Uterus (tissue), 4 donors: Measurements from ENCODE around the gene CAPRIN1. TPM values are rescaled to one million over a fixed set of nuclear protein-coding genes. Genes with fewer than 3 reads are reported as not detected.

ENCODE experiments used
- DNase-seq, 2 donors: peaks; one replicate each; pipeline ENCODE4 v3.0.0-alpha.2; 2019 to 2020
- H3K27ac ChIP-seq, 2 donors: fragments of 200-600 bp; sonication (generic); 1 replicate in 1 of 2; 2 replicates in 1 of 2; pipeline ENCODE4 v1.5.1; 2016 to 2018
- H3K27me3 ChIP-seq, 2 donors: fragments of 200-600 bp; sonication (generic); one replicate each; pipeline ENCODE4 v1.5.1; 2018 to 2019; ENCODE audit warnings: control low read depth in 1 of 2
- H3K36me3 ChIP-seq, 2 donors: fragments of 200-600 bp; sonication (generic); one replicate each; pipeline ENCODE4 v1.5.1; 2019; ENCODE audit warnings: control low read depth in 1 of 2
- H3K4me1 ChIP-seq, 2 donors: fragments of 200-600 bp; sonication (generic); one replicate each; pipeline ENCODE4 v1.5.1; 2018 to 2019; ENCODE audit warnings: control low read depth in 1 of 2
- H3K4me3 ChIP-seq, 2 donors: fragments of 200-600 bp; sonication (generic); 1 replicate in 1 of 2; 2 replicates in 1 of 2; pipeline ENCODE4 v1.5.1; 2018 to 2019; ENCODE audit warnings: mild to moderate bottlenecking in 1 of 2
- H3K9me3 ChIP-seq, 2 donors: fragments of 200-600 bp; sonication (generic); one replicate each; pipeline ENCODE4 v1.5.1; 2019; ENCODE audit warnings: control low read depth in 1 of 2
- CTCF ChIP-seq, 4 experiments: fragments of 200-600 bp in 2 of 4; fragments of 450-650 bp in 2 of 4; sonication (generic) in 2 of 4; IDR thresholded peaks; one replicate each; pipeline ENCODE4 v1.5.1; 2016 to 2019; ENCODE audit warnings: antibody characterized with exemption in 4 of 4, mild to moderate bottlenecking in 2 of 4, moderate library complexity in 1 of 4
- POLR2A ChIP-seq, 2 donors: fragments of 450-650 bp; IDR thresholded peaks; one replicate each; pipeline ENCODE4 v1.6.1; 2016; ENCODE audit warnings: antibody characterized with exemption in 2 of 2, mild to moderate bottlenecking in 1 of 2, moderate library complexity in 1 of 2
- intact Hi-C: fragments of 100-400 bp; cut with DNase I; formaldehyde crosslinking; loops from one replicate; pipeline ENCODE4 v1.15.1; 2023; ENCODE audit warnings: low total_unique reads
- total RNA-seq, 4 donors: library from RNA; depleted of rRNA in 3 of 4; stranded (reverse); fragments of >200 nt in 3 of 4; gene quantifications; one replicate each; pipeline versions ENCODE4 v1.1.0 to v1.2.4, GENCODE V29; 2014 to 2023
- donor health status: DM: yes; HTN: yes; CAD: no.

The CAPRIN1 gene
- total RNA-seq, 4 donors from 2014 or later = 118 to 252 (median 169) TPM

DNA sequence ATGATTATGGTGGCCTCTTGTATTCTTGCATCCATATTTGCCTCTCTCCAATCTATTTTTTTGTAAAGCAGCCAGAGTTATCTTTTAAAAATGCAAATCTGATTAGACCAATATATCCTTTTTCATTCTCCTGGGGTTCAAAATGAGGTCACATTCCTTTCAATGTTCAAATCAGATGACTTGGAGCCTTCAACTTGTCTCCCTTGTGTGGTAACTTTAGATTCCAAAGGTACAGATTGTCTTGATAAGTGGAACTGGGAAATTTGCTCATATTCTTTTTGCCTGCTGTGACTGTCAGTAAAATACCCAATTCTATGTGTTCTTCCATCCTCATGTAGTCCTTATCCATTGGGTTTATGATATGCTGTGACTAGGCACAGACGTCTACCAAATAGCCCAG, 15.1 kb upstream of the CAPRIN1 start:
- TF ChIP-seq CTCF (IDR thresholded peaks at IDR 0.05) (no peak), POLR2A (IDR thresholded peaks at IDR 0.05) (no peak)
- no peaks in the 10 kb centered on the region for H3K9me3 ChIP-seq
- intact Hi-C loops = no loop called here
- H3K27me3 ChIP-seq = no peaks in the 10 kb centered on the region
- no peaks in the 10 kb centered on the region for H3K4me1 ChIP-seq
- DNase-seq = no peak
- H3K27ac ChIP-seq = no peak overlapping the region
- no peaks in the 10 kb centered on the region for H3K36me3 ChIP-seq
- H3K4me3 ChIP-seq = no peak overlapping the region

GRCh38 chr11:34037016-34037415, 14.5 kb upstream of the CAPRIN1 start:
- DNase-seq = no peak
- Histone ChIP-seq H3K36me3 (no peaks in the 10 kb centered on the region), H3K4me1 (no peaks in the 10 kb centered on the region), H3K27me3 (no peaks in the 10 kb centered on the region), H3K27ac (no peak overlapping the region), H3K4me3 (no peak overlapping the region), H3K9me3 (no peaks in the 10 kb centered on the region)
- TF ChIP-seq CTCF (IDR thresholded peaks at IDR 0.05) (no peak), POLR2A (IDR thresholded peaks at IDR 0.05) (no peak)
- intact Hi-C loops = no loop called here

DNA sequence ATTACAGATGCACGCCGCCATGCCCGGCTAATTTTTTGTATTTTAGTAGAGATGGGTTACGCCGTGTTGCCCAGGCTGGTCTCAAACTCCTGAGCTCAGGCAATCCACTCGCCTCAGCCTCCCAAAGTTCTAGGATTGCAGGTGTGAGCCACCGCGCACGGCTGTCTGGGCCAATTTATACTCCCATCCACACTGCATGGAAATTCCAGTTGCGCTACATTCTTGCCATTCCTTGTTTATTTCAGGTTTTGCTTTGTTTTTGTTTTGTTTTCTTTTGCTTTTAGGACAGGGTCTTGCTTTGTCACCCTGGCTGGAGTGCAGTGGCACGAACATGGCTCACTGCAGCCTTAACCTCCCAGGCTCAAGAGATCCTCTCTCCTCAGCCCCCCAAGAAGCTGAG, 11.0 kb upstream of the CAPRIN1 start:
- DNase-seq = no peak
- no peaks in the 10 kb centered on the region for H3K4me1 ChIP-seq
- H3K4me3 ChIP-seq = no peak overlapping the region
- H3K9me3 ChIP-seq = no peaks in the 10 kb centered on the region
- no peaks in the 10 kb centered on the region for H3K27me3 ChIP-seq
- intact Hi-C loops = no loop called here
- no peak overlapping the region for H3K27ac ChIP-seq
- no peak for TF ChIP-seq POLR2A (IDR thresholded peaks at IDR 0.05)
- TF ChIP-seq CTCF (IDR thresholded peaks at IDR 0.05) = no peak
- no peaks in the 10 kb centered on the region for H3K36me3 ChIP-seq

DNA sequence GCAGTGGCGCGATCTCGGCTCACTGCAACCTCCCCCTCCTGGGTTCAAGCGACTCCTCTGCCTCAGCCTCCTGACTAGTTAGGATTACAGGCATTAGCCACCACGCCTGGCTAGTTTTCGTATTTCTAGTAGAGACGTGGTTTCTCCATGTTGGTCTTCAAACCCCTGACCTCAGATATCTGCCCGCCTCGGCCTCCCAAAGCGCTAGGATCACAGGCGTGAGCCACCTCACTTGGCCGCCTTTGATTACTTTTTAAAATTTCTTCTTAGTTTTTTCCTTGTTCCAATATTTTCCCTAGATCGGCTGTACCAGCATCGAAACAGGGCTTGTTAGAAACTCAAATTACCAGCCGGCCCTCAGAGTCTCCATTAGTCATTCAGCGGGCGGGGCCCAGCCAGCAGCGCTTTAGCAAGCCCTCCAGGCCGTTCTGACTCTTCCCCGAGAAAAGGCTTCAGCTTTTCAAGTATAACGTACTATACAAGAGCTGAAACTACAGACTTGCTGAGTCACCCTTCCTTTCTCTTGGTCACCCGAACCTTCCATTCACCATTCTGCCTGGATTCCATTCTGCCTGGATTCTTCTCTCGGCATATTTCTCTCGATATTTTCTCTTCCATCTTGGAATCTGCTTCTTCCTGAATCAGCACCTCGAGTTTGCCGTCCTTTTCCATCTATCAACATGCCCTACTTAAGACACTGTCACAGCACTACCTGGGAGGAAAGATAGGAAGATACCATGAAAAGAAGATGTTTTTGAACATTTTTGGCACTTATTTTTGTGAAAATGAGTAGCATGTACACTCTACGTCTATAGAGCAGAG, 6.7 kb upstream of the CAPRIN1 start:
- TF ChIP-seq POLR2A (IDR thresholded peaks at IDR 0.05) (no peak), CTCF (IDR thresholded peaks at IDR 0.05) (no peak)
- Histone ChIP-seq H3K9me3 (no peaks in the 10 kb centered on the region), H3K36me3 (no peaks in the 10 kb centered on the region), H3K27me3 (no peaks in the 10 kb centered on the region), H3K27ac (no peak overlapping the region), H3K4me3 (no peak overlapping the region), H3K4me1 (no peaks in the 10 kb centered on the region)
- no peak for DNase-seq
- intact Hi-C loops = no loop called here

- no peaks in the 10 kb centered on the region for H3K36me3 ChIP-seq
- intact Hi-C loops = no loop called here
- TF ChIP-seq CTCF (IDR thresholded peaks at IDR 0.05) = no peak
- no peak for TF ChIP-seq POLR2A (IDR thresholded peaks at IDR 0.05)
Measured at GRCh38 chr11:34049028-34049427, 2.5 kb upstream of the CAPRIN1 start.

More at GRCh38 chr11:34049028-34049427, 2.5 kb upstream of the CAPRIN1 start:
- DNase-seq = no peak
- no peak overlapping the region for H3K4me3 ChIP-seq
- no peak overlapping the region for H3K27ac ChIP-seq
- H3K4me1 ChIP-seq = peaks cover 4 to 11% of the 10 kb centered on the region in 2 donors
- no peaks in the 10 kb centered on the region for H3K9me3 ChIP-seq
- H3K27me3 ChIP-seq = no peaks in the 10 kb centered on the region
